Omental fat pad (tissue), 4 donors: ENCODE measurements around the gene LSM4. TPM values are rescaled to one million over a fixed set of nuclear protein-coding genes. Genes with fewer than 3 reads are reported as not detected.

Experiments used
- ATAC-seq: fragments of 150-250 bp; one replicate; pipeline ENCODE4 v1.9.1; 2016; ENCODE audit warnings: mild to moderate bottlenecking, moderate library complexity; ENCODE audit not compliant: low FRiP score
- DNase-seq: peaks from one replicate; pipeline ENCODE4 v3.0.0-alpha.2; 2019; ENCODE audit warnings: low spot score
- total RNA-seq, 4 donors: library from RNA; depleted of rRNA; stranded (reverse); fragments of >200 nt; gene quantifications; one replicate each; pipeline ENCODE4 v1.1.0, GENCODE V29; 2016
- TF ChIP-seq, protein P1 (sequence below), 3 donors: fragments of 450-650 bp; IDR thresholded peaks; one replicate each; pipeline ENCODE4 v1.5.1; 2016 to 2017; ENCODE audit warnings: antibody characterized with exemption in 3 of 3, mild to moderate bottlenecking in 3 of 3, moderate library complexity in 2 of 3

The LSM4 gene
- total RNA-seq, 4 donors from 2014 or later = 58.6 to 140 (median 93.1) TPM

DNA sequence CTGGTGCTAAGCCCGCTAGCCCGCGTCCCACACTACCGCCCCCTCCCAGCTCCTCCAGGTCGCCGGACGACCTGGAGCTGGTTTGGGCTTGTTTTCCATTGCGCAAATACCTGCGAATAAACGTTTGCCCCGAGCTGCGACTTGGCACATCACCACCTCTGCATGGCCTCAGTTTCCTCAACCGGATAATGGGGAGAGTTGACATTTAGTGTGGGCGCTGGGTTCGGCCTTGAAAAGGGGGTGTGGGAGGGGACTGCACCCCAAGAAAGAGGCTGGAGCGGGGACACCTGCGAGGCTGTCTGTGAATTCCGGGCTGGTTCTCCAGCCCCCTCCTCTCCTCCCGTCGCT lies 30.4 kb downstream of the LSM4 start:
- ATAC-seq (peak; percentile 5), DNase-seq (no peak)
- TF ChIP-seq, protein P1, sequence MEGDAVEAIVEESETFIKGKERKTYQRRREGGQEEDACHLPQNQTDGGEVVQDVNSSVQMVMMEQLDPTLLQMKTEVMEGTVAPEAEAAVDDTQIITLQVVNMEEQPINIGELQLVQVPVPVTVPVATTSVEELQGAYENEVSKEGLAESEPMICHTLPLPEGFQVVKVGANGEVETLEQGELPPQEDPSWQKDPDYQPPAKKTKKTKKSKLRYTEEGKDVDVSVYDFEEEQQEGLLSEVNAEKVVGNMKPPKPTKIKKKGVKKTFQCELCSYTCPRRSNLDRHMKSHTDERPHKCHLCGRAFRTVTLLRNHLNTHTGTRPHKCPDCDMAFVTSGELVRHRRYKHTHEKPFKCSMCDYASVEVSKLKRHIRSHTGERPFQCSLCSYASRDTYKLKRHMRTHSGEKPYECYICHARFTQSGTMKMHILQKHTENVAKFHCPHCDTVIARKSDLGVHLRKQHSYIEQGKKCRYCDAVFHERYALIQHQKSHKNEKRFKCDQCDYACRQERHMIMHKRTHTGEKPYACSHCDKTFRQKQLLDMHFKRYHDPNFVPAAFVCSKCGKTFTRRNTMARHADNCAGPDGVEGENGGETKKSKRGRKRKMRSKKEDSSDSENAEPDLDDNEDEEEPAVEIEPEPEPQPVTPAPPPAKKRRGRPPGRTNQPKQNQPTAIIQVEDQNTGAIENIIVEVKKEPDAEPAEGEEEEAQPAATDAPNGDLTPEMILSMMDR (IDR thresholded peaks at IDR 0.05) = no peak

DNA sequence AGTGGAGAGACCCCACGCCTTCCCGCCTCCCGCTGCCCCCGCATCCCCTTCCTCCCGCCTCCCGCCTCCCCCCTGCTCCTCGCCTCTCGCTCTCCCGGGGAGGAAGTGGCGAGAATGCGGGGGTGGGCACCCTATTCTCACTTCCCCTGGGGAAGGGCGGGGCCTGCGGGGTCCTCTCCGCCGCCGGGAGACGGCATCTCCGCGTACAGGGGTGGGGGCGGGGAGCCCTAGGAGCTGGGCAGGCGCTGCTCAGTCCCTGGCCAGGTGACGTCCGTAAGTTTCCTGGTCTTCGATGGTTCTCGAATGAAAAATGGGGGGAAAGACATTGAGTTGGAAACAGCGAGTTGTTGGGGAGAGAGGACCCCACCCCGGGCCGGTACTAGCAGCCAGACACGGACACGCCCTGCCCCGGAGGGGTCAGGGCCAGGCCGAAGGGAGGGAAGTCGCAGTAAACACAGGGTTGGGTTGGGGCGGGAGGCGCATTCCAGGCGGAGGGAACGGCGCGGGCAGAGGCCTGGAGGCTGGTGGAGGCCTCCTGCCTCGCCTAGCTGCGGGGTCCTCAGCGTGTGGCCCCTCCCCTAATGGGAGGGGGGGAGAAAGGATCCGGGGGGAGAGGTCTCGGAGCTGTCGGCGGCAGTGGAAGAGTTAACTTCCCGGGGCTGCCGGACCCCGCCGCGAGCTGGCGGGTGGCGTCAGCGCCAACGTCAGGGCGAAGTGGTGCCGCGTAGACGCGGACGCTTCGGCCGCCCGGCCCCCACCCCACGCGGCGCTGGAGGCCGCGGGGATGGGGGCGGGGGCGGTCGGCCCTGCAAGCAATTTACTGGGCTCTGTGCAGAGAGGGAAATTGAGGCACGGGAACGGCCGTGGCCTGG lies 31.1 kb downstream of the LSM4 start:
- peak; percentile 72 for ATAC-seq
- TF ChIP-seq, protein P1 (IDR thresholded peaks at IDR 0.05) = no peak
- no peak for DNase-seq

DNA sequence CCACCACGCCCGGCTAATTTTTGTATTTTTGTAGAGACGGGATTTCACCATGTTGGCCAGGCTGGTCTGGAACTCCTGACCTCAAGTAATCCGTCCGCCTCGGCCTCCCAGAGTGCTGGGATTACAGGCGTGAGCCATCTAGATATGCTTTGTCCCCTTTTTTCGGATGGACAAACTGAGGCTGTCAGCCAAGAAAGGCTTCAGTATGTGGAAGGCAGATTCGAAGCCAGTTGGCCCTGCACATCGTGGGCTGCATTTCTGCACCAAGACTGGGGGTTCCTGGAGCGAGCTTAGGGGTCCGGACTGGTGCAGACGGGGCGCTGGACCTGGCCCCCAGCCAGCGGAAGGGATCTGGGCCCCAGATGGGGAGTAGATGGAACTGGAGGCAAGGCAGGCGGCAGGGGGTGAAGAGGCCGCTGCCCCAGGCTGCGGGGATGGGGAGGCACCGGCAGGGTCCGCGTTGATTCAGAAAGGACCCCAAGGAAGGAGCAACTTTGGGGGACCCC lies 31.8 kb downstream of the LSM4 start:
- TF ChIP-seq, protein P1 (IDR thresholded peaks at IDR 0.05) = no peak
- DNase-seq (no peak), ATAC-seq (no peak)

DNA sequence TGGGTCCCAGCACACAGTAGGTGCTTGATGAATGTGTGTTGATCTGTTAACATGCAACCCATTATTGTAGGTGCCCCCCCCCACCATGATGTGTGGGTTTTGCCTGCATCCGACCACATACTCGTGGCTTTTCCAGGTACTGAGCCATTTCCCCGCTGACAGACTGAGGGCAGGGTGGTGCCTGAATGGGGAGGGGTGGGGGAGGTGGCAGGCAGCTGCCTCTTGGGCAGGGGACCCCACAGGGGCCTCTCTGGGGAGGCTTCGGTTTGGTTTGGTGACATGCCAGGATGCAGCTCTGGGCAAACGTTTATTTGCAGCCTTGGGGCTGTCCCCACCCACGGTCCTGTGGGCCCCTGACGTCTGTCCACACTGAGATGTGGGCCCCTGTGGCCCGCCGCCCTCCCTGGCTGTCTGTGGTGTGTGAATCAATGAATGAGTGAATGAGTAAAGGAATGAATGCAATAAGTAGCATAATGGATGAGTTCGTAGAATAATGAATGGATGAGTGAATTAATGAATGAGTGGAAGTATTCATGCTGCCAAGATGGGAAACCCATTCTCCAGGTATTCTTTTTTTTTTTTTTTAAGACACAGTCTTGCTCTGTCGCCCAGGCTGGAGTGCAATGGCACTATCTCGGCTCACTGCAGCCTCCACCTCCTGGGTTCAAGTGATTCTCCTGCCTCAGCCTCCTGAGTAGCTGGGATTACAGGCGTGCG lies 32.4 kb downstream of the LSM4 start:
- no peak for ATAC-seq
- TF ChIP-seq, protein P1 (IDR thresholded peaks at IDR 0.05) = no peak
- no peak for DNase-seq

DNA sequence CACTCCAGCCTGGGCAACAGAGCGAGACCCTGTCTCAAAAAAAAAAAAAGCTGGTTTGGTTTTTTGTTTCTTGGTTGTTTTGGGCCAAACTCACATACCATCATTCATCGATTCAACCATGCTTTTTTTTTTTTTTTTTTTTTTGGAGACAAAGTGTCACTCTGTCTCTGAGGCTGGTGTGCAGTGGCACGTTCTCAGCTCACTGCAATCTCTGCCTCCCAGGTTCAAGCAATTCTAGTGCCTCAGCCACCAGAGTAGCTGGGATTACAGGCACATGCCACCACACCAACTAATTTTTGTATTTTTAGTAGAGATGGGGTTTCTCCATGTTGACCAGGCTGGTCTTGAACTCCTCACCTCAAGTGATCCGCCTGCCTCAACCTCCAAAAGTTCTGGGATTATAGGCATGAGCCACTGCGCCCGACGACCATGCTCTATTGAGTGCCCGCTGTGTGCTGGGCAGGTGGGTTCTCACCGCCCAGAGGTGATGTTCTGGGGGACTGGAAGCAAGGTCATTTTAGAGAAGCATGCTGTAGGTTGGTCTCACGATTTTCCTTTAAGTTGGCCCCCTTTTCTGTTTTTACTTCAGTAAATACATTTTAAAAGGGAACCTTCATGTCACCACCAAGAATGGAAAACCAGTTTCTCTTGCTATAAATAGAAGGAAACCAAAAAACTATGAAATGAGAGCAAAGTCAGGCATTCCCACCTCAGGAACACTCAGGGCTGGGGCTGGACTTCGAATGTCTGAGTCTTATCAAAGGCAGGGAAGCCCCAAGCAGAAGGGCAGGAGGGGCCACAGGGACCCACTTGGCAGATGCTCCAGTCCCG lies 33.2 kb downstream of the LSM4 start:
- DNase-seq (no peak), ATAC-seq (no peak)
- TF ChIP-seq, protein P1 (IDR thresholded peaks at IDR 0.05) = no peak

DNA sequence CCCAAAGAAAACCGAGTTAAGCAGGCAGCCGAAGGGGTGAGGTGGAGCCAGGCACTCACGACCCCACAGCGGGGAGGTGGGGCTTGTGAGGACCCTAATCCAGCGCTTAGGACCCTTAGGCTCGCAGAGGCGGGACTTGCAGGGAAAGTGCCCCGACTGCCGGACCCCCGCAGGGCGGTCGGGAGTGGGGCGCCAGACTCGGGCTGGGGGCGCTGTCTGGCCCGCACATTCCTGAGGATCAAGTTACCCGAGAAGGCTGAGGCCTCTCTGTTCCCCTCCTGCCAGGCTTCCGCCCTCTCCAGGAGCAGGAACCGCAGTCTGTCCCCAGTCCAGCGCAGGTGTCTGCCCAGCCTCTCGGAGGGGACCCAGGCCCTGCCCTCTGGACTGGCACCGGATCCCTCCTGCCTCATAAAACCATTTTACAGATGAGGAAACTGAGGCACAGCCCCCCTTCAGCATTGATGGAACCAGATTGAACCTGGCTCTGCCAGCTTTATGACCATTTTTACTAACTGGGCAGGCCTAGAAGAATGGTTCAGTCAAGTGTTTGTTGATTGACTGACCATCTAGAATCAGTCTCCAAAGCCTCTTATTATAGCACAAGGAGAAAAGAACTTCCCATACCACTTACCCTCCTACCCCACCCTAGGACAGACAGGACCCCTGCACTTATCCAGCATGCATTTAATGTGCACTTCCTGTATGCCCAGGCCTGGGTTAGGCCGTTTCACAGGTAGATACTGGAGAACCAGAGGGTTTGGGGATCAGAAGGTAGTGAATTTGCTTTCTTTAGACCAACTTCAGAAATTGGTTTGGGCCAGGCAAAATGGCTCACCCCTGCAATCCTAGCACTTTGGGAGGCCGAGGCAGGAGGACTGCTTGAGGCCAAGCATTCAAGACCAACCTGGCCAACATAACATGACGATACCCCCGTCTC lies 34.8 kb downstream of the LSM4 start:
- DNase-seq (no peak), ATAC-seq (no peak)

More for the DNA sequence above, 34.8 kb downstream of the LSM4 start:
- TF ChIP-seq, protein P1 (IDR thresholded peaks at IDR 0.05) = no peak
